ENCODE results near the gene SLC35E3.

DNA sequence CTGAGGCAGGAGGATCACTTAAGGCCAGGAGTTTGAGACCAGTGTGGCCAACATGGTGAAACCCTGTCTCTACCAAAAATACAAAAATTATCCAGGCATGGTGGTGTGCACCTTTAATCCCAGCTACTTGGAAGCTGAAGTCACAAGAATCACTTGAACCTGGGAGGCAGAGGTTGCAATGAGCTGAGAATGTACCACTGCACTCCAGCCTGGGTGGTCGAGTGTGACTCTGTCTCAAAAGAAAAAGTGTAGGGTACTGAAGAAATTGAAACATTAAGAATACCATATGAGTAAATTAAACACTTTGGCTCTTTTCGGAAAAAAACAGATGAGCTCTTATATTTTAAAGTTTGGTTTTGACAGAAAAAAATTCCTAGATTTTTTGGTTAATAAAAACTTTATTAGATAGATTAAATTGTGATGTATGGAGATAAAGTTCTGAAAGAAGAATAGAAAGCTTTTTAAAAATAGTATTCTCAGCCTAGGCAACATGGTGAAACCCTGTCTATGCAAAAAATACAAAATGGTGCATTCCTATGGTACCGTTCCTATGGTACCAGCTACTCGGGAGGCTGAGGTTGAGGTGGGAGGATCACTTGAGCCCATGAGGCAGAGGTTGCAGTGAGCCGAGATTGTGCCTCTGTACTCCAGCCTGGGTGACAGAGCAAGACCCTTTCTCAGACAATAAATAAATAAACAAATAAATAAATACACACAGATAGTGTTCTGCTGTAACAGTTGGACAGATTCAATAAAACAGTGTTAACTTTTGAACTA is 82.1 kb downstream of the SLC35E3 start:
- TF ChIP-seq, protein P1, sequence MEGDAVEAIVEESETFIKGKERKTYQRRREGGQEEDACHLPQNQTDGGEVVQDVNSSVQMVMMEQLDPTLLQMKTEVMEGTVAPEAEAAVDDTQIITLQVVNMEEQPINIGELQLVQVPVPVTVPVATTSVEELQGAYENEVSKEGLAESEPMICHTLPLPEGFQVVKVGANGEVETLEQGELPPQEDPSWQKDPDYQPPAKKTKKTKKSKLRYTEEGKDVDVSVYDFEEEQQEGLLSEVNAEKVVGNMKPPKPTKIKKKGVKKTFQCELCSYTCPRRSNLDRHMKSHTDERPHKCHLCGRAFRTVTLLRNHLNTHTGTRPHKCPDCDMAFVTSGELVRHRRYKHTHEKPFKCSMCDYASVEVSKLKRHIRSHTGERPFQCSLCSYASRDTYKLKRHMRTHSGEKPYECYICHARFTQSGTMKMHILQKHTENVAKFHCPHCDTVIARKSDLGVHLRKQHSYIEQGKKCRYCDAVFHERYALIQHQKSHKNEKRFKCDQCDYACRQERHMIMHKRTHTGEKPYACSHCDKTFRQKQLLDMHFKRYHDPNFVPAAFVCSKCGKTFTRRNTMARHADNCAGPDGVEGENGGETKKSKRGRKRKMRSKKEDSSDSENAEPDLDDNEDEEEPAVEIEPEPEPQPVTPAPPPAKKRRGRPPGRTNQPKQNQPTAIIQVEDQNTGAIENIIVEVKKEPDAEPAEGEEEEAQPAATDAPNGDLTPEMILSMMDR (IDR thresholded peaks at IDR 0.05), result no peak
- no peak for TF ChIP-seq POLR2A (IDR thresholded peaks at IDR 0.05)
